ENCODE results near the gene DENND1A. TPM values are rescaled to one million over a fixed set of nuclear protein-coding genes. Genes with fewer than 3 reads are reported as not detected.
"Not testable (repeated sequence)": the region's sequence is repeated elsewhere in the genome, so short reads cannot be mapped to it uniquely, and the experiment has no call there.

DENND1A gene
- polyA plus RNA-seq, 6 donors from 2014 or later: 4.0 to 9.5 (median 5.3) TPM

DNA sequence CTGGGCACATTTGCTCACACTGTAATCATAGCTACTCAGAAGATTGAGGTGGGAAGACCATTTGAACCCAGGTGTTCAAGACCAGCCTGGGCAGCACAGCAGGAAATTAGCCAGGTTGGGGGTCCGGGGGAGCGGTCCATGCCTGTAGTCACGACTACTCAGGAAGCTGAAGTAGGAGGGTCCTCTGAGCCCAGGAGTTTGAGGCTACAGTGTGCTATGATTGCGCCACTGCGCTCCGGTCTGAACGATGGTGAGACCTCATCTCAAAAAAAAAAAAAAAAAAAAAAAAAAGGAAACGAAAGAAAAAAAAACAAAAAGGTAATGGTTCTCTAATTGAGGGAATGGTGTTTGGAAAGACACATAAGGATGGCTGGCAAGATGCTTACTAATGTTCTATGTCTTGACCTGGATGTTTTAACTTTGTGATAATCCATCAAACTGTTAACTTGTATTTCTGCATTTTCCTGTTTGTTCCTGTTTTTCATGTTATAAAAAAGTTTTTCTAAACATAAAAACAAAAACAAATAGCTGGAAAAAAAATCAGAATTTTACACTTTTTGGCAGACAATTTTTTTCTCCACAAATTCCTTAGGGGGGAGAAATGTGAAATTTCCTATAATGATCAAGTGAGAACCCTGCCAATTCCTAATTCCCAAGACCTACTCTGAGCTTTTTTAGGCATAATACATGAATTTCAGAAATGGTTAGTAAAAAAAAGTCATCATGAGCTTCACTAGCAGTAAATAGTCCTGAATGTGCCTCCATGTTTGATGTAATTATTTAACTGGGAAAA, 96.9 kb downstream of the DENND1A start:
- no peak overlapping the region for H3K27ac Mint-ChIP-seq
- H3K36me3 Mint-ChIP-seq: peaks cover 28 to 38% of the 10 kb centered on the region in 2 donors
- H3K9me3 Mint-ChIP-seq: peaks cover 6 to 39% (median 26%) of the 10 kb centered on the region in 7 donors
- DNase-seq (no peak), ATAC-seq (ENCODE audit: low read depth in 2 of 2) (no peak)
- no peaks in the 10 kb centered on the region for H3K27me3 Mint-ChIP-seq
- H3K4me3 Mint-ChIP-seq: peak overlapping the region in 1 of 8 donors; percentile 61
- peaks cover 17 to 24% (median 20%) of the 10 kb centered on the region in 3 donors for H3K4me1 Mint-ChIP-seq

DNA sequence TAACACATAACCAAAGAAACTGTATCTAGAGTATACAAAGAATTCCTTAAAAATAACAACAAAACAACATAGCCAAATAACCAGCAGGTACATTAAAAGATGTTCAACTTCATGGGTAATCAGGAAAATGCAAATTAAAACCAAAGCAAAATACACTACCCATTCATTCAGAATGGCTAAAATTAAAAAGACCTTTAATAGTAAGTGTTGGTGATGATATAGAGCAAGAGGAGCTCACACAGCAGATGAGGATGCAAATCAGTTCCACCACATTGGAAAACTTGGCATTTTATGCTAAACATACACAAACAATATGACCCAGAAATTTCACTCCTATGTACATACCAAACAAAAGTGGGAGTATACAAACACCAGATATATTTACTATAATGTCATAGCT, 97.8 kb downstream of the DENND1A start:
- no peaks in the 10 kb centered on the region for H3K27me3 Mint-ChIP-seq
- H3K4me3 Mint-ChIP-seq: no peak overlapping the region
- no peak for DNase-seq
- no peak for ATAC-seq (ENCODE audit: low read depth in 2 of 2)
- peaks cover 17 to 24% (median 20%) of the 10 kb centered on the region in 3 donors for H3K4me1 Mint-ChIP-seq
- peaks cover 10 to 47% (median 33%) of the 10 kb centered on the region in 7 donors for H3K9me3 Mint-ChIP-seq
- peaks cover 28 to 46% of the 10 kb centered on the region in 2 donors for H3K36me3 Mint-ChIP-seq
- H3K27ac Mint-ChIP-seq: no peak overlapping the region

DNA sequence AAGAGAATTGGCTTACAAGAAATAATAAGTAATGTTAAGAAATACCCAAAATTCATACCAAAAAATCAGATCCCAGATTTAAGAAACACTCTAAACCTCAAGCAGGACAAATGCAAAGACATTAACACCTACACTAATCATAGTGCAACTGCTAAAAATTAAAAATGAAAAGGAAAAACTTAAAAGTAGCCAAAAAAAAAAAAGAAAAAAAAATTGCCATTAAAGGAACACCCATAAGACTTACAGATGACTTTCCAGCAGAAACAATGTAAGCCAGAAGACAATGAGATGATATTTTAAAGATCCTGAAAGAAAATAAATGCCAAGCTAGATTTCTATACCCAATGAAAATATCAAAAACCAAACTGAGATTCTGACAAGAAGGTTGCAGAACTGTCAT, 101.5 kb downstream of the DENND1A start:
- Mint-ChIP-seq H3K27ac (no peak overlapping the region), H3K27me3 (no peaks in the 10 kb centered on the region), H3K4me3 (no peak overlapping the region), H3K4me1 (peaks cover 2 to 6% (median 4%) of the 10 kb centered on the region in 3 donors), H3K36me3 (peaks cover 34 to 56% of the 10 kb centered on the region in 2 donors), H3K9me3 (peaks cover 13 to 49% (median 33%) of the 10 kb centered on the region in 7 donors)
- ATAC-seq (ENCODE audit: low read depth in 2 of 2): no peak
- no peak for DNase-seq

DNA sequence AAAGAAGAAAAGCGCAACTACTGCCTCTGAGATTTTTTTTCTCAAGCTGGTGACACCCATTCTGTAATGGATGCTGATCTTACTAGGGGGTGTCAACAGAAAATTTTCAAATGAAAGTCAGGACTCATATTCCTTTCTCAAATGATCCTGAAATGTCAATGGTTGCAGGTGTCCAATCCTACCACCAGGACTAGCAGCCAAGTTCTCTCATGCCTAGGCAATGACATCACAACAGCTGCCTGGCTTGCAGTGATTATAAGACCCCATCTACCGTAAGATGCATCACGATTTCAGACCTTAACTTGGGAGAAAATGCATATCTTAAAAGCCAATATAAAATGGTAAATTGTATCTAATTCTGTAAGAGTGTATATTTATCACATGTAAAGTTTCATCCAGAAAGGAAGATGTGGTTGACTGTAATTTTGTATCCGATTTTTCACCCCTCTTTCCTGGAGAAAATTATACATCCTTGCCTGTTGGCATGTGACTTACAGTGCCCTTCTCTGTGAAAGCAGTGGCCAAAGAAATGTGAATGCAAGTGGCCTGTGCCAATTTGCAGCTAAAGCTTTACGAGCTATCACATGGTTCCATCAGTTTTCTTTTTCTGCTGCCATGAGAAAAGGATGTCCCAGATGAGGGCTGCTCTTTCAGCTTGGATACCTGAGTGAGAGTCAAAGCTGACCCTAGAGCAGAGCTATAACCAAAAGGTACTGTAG, 104.4 kb downstream of the DENND1A start:
- no peaks in the 10 kb centered on the region for H3K27me3 Mint-ChIP-seq
- DNase-seq (no peak), ATAC-seq (ENCODE audit: low read depth in 2 of 2) (no peak)
- H3K9me3 Mint-ChIP-seq: peaks cover 13 to 35% (median 26%) of the 10 kb centered on the region in 7 donors
- no peak overlapping the region for H3K27ac Mint-ChIP-seq
- H3K4me1 Mint-ChIP-seq: peaks cover 6 to 12% (median 10%) of the 10 kb centered on the region in 3 donors
- H3K36me3 Mint-ChIP-seq: peaks cover 19 to 41% of the 10 kb centered on the region in 2 donors
- H3K4me3 Mint-ChIP-seq: no peak overlapping the region

DNA sequence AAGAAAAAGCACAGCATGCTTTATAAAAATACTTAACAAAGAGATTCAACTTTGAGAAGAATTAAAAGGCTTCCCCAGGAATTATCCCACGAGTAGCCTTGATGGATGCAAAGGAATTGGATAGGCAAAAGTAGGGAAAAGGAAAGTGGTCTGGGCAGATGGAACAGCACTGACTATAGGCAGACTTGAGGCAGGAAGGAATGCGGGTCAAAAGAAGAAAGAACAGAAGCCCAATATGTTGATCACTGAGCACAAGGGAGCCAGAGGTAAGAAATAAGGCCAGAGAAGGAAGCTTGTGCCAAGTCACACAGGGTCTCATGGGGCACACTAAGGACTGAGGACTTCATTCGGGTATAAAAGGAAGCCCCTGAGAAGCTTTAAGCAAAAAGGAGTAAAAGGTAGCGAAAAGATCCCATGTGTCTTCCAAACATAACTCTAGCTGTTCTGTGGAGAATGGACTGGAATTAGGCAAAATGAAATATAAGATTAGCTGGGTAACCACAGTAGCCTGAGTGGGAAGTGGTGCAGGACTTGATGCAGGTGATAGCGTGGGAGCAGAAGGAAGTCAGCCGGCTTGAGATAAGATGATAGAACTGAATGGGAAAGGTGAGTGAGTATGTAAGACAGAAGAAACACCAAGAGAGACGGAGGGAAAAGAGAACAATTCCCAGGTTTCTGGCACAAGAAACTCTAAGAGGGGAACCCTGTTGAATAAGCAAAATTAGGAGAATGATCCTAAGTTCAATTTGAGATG, 106.6 kb downstream of the DENND1A start:
- Mint-ChIP-seq H3K9me3 (peaks cover 7 to 16% (median 10%) of the 10 kb centered on the region in 7 donors), H3K36me3 (peaks cover 6 to 21% of the 10 kb centered on the region in 2 donors), H3K27ac (peak overlapping the region in 2 of 6 donors; percentile 40 to 85), H3K4me3 (no peak overlapping the region), H3K27me3 (no peaks in the 10 kb centered on the region), H3K4me1 (peaks cover 6 to 12% (median 10%) of the 10 kb centered on the region in 3 donors)
- DNase-seq (no peak), ATAC-seq (ENCODE audit: low read depth in 2 of 2) (no peak)

DNA sequence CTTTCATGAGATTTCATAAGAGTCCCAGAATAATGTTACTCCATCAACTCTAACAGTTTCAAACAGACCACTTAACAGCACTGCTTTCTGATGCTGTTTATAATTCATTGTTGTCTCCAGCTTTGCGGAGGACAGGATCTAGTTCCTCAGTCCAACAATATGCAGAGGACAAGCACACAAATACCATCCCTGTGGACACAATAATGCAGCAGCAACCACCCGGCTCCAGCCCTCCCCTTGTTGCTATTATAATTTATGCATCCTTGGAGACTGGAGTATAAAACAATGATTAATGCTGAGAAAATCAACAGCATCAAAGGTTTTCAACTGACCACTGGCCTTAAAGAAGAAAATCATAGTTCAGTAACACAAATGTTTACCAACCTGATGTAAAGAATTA, 108.3 kb downstream of the DENND1A start:
- peaks cover 6 to 14% (median 12%) of the 10 kb centered on the region in 3 donors for H3K4me1 Mint-ChIP-seq

DNA sequence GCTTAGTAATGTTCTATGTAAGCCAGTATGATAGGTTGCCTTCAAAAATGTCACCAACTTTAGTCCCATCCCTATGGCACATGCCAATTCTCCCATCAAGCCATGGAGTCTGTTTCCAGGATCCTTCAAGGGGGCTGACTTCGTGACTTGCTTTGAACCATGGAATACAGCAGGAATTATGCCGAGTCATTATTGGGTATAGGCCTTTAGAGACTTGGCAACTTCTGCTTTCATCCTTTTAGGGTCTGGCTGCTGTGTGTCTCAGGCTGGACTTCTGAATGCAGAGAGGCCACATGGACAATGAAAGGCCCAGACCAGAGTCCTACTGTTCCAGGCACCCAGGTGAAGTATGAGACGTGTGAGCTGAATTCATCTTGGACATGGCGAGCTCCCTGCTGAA, 109.8 kb downstream of the DENND1A start:
- ATAC-seq (ENCODE audit: low read depth in 2 of 2): no peak
- Mint-ChIP-seq H3K27ac (no peak overlapping the region), H3K36me3 (peaks cover 0 to 4% of the 10 kb centered on the region in 2 donors)

More for the DNA sequence above, 108.3 kb downstream of the DENND1A start:
- H3K9me3 Mint-ChIP-seq: peaks cover 0 to 5% (median 0%) of the 10 kb centered on the region in 7 donors
- H3K4me3 Mint-ChIP-seq: no peak overlapping the region
- no peak overlapping the region for H3K27ac Mint-ChIP-seq
- H3K36me3 Mint-ChIP-seq: peaks cover 7 to 8% of the 10 kb centered on the region in 2 donors
- H3K27me3 Mint-ChIP-seq: no peaks in the 10 kb centered on the region
- ATAC-seq (ENCODE audit: low read depth in 2 of 2): no peak
- DNase-seq: no peak

DNA sequence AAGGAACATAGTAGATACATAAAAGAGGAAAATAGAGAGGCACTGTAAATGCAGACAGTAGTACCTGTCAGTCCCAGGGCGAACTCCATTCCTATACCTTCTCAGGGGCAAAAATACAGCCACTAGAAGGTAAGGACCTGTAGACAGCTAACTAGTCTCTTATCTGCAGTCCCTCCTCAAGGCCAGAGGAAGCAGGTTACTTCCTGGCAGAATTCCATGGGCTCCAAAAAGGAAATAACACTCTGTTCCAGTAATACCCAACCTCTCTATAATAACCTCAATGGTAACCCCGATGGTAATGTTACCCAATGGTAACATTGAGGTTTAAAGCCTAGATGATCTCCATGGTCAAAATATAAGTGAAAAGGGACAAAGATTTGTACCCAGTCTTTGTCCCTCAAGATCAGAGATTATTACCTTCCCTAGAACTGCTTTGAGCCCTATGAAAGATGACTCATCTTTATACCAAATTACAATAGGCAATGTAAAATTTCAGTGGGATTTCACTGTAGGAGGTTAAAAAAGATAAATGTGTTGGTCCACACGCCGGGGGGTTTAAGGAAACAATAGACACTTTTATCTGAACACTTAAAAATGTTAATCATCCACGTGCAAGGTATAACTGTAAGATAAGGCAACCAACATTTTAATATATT, 113.0 kb downstream of the DENND1A start:
- peaks cover 0 to 8% (median 5%) of the 10 kb centered on the region in 3 donors for H3K4me1 Mint-ChIP-seq
- H3K9me3 Mint-ChIP-seq: no peaks in the 10 kb centered on the region
- no peak overlapping the region for H3K27ac Mint-ChIP-seq
- no peaks in the 10 kb centered on the region for H3K27me3 Mint-ChIP-seq
- no peak for ATAC-seq (ENCODE audit: low read depth in 2 of 2)
- peaks cover 0 to 7% of the 10 kb centered on the region in 2 donors for H3K36me3 Mint-ChIP-seq
- no peak for DNase-seq
- H3K4me3 Mint-ChIP-seq: no peak overlapping the region

More for the DNA sequence above, 109.8 kb downstream of the DENND1A start:
- Mint-ChIP-seq H3K27me3 (no peaks in the 10 kb centered on the region), H3K9me3 (no peaks in the 10 kb centered on the region), H3K4me3 (no peak overlapping the region), H3K4me1 (peaks cover 6 to 14% (median 12%) of the 10 kb centered on the region in 3 donors)
- no peak for DNase-seq

DNA sequence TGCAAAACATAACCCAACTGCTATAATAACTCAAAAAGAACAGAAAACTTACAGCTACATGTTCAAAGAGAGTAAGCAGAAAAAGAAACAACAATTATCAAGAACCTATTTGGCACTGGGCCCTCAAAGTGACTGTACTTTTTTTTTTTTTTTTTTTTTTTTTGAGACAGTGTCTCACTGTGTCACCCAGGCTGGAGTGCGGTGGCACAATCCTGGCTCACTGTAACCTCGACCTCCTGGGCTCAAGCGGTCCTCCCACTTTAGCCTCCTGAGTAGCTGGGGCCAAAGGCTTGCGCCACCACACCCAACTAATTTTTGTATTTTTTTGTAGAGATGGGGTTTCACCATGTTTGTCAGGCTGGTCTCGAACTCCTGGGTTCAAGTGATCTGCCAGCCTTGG, 114.1 kb downstream of the DENND1A start:
- not testable (repeated sequence) for DNase-seq; H3K4me3 Mint-ChIP-seq; H3K4me1 Mint-ChIP-seq; H3K27ac Mint-ChIP-seq; H3K27me3 Mint-ChIP-seq; H3K9me3 Mint-ChIP-seq; H3K36me3 Mint-ChIP-seq; ATAC-seq (ENCODE audit: low read depth in 2 of 2)

DNA sequence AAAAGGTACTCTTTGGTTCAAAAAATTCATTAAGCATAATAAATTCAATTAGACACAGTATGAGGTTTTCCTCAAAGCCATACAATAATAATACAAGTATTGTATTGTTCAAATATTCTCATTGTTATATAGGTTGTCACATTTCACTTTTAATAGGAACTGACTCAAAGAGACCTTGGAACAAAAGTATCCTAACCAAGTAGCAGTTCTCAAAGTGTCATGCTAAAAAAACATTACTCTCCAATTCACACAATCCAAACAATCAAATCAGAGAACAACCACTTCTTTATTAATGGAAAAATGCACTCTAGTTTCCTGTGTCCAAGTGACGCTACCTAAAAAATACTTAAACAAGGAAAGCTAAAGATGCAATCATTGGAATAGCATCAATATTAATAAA, 115.4 kb downstream of the DENND1A start:
- DNase-seq (no peak), ATAC-seq (ENCODE audit: low read depth in 2 of 2) (no peak)
- H3K27ac Mint-ChIP-seq: no peak overlapping the region
- H3K4me1 Mint-ChIP-seq: peaks cover 0 to 8% (median 5%) of the 10 kb centered on the region in 3 donors
- no peak overlapping the region for H3K4me3 Mint-ChIP-seq
- H3K9me3 Mint-ChIP-seq: no peaks in the 10 kb centered on the region
- H3K36me3 Mint-ChIP-seq: peaks cover 0 to 7% of the 10 kb centered on the region in 2 donors
- H3K27me3 Mint-ChIP-seq: no peaks in the 10 kb centered on the region

DNA sequence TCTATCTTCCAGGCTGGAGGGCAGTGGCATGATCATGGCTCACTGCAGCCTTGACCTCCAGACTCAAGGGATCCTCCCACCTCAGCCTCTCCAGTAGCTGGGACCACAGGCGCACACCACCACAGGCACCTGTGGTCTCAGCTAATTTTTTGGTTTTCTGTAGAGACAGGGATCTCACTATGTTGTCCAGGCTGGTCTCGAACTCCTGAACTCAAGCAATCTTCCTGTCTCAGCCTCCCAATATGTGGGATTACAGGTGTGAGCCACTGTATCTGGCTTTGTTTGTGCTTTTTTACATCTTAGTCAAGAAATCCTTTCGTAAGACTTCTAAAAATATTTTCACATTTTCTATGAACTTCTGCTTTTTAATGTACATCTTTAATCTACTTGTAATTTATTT, 116.9 kb downstream of the DENND1A start:
- no peak for DNase-seq
- ATAC-seq (ENCODE audit: low read depth in 2 of 2): no peak
- H3K4me1 Mint-ChIP-seq: peaks cover 0 to 11% (median 11%) of the 10 kb centered on the region in 3 donors
- H3K27me3 Mint-ChIP-seq: no peaks in the 10 kb centered on the region
- peaks cover 5 to 7% of the 10 kb centered on the region in 2 donors for H3K36me3 Mint-ChIP-seq
- no peaks in the 10 kb centered on the region for H3K9me3 Mint-ChIP-seq
- no peak overlapping the region for H3K4me3 Mint-ChIP-seq
- no peak overlapping the region for H3K27ac Mint-ChIP-seq

DNA sequence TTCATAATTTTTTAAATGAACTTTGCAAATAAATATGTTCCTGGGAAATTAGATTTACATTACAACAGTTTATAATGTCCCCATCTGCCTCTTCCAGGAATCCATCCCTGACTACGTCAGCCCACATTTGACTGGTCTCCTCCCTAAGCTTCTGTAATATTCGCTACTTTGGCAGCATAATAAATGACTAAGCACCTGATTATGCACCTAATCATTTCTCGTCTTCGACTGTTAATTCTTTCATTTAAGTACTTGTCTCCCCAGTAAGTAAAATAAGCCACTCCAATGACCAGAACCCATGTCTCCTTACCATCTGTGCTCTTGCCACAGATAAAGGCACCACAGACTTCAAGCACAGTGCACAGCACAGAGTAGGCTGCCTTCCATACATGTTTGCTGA, 122.7 kb downstream of the DENND1A start:
- H3K4me3 Mint-ChIP-seq: no peak overlapping the region
- peaks cover 0 to 7% (median 3%) of the 10 kb centered on the region in 3 donors for H3K4me1 Mint-ChIP-seq
- H3K27me3 Mint-ChIP-seq: no peaks in the 10 kb centered on the region
- ATAC-seq (ENCODE audit: low read depth in 2 of 2): no peak
- H3K9me3 Mint-ChIP-seq: no peaks in the 10 kb centered on the region
- H3K36me3 Mint-ChIP-seq: peaks cover 0 to 5% of the 10 kb centered on the region in 2 donors
- DNase-seq: no peak
- no peak overlapping the region for H3K27ac Mint-ChIP-seq

DNA sequence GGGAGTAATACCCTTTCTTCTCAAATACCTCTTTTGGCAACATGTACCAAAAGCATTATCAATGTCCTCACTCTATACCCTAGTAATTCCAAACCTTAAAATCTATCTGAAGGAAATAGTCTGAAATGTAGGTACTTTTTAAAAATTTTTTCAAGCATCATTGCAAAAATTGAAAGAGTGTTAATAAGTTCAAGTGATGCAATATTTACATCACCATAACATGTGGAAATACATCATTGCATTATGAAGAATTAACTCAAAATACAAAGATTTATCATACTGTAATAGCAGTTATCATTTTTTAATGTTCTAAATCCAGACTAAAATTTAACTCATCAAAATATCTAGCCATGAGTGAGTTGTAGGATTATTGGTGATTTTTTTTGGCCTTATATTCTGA, 123.1 kb downstream of the DENND1A start:
- no peak for DNase-seq
- Mint-ChIP-seq H3K27me3 (no peaks in the 10 kb centered on the region), H3K4me3 (no peak overlapping the region), H3K9me3 (no peaks in the 10 kb centered on the region), H3K27ac (no peak overlapping the region), H3K36me3 (peaks cover 0 to 5% of the 10 kb centered on the region in 2 donors), H3K4me1 (peaks cover 0 to 7% (median 3%) of the 10 kb centered on the region in 3 donors)
- no peak for ATAC-seq (ENCODE audit: low read depth in 2 of 2)

Measured in naive B cell (primary cell).